Stomach (tissue), 4 donors: ENCODE results near the gene SLC7A9.
"Not testable (repeated sequence)": the region's sequence is repeated elsewhere in the genome, so short reads cannot be mapped to it uniquely, and the experiment has no call there.

Experiments
- CTCF ChIP-seq, 7 experiments: fragments of 450-650 bp in 4 of 7; fragments of 200-600 bp in 3 of 7; sonication (generic) in 3 of 7; IDR thresholded peaks; one replicate each; pipeline ENCODE4 v1.5.1; 2016 to 2019; ENCODE audit warnings: antibody characterized with exemption in 7 of 7, control low read depth in 2 of 7, mild to moderate bottlenecking in 1 of 7
- EP300 ChIP-seq: sonication (generic); formaldehyde crosslinking; IDR thresholded peaks from one replicate; pipeline ENCODE4 v1.6.1; 2017; ENCODE audit warnings: antibody characterized with exemption

- TF ChIP-seq CTCF (IDR thresholded peaks at IDR 0.05); EP300: not testable (repeated sequence)
Observed at GRCh38 chr19:32787895-32788294, 81.7 kb downstream of the SLC7A9 start.
